Spleen (tissue), 11 donors: ENCODE data around the gene ETNK1. TPM values are rescaled to one million over a fixed set of nuclear protein-coding genes. Genes with fewer than 3 reads are reported as not detected.

Experiments
- DNase-seq: peaks from one replicate; pipeline ENCODE4 v3.0.0-alpha.2; 2020
- H3K27ac ChIP-seq, 8 donors: fragments of 200-600 bp; sonication (generic) in 7 of 8; 1 replicate in 4 of 8; 2 replicates in 4 of 8; pipeline versions ENCODE4 v1.5.0 to v1.8.0; 2016 to 2021; ENCODE audit warnings: inconsistent platforms in 4 of 8, mild to moderate bottlenecking in 4 of 8, moderate library complexity in 1 of 8
- H3K27me3 ChIP-seq, 7 donors: fragments of 200-600 bp; sonication (generic) in 6 of 7; replicated peaks in 1 of 7; 1 replicate in 4 of 7; 2 replicates in 3 of 7; pipeline versions ENCODE4 v1.5.0 to v1.8.0; 2016 to 2021; ENCODE audit warnings: inconsistent platforms in 3 of 7, mild to moderate bottlenecking in 1 of 7
- H3K36me3 ChIP-seq, 6 donors: fragments of 200-600 bp; sonication (generic) in 5 of 6; 1 replicate in 4 of 6; 2 replicates in 2 of 6; pipeline versions ENCODE4 v1.5.0 to v1.8.0; 2016 to 2021; ENCODE audit warnings: inconsistent platforms in 2 of 6
- H3K4me1 ChIP-seq, 6 donors: fragments of 200-600 bp; sonication (generic) in 5 of 6; 1 replicate in 3 of 6; 2 replicates in 3 of 6; pipeline versions ENCODE4 v1.5.0 to v1.8.0; 2016 to 2021; ENCODE audit warnings: inconsistent platforms in 3 of 6
- H3K4me3 ChIP-seq, 8 donors: fragments of 200-600 bp; sonication (generic) in 7 of 8; 1 replicate in 4 of 8; 2 replicates in 4 of 8; pipeline versions ENCODE4 v1.5.0 to v1.8.0; 2016 to 2021; ENCODE audit warnings: inconsistent platforms in 4 of 8, mild to moderate bottlenecking in 4 of 8, moderate library complexity in 2 of 8
- H3K9me3 ChIP-seq, 8 donors: fragments of 200-600 bp; sonication (generic) in 7 of 8; 1 replicate in 4 of 8; 2 replicates in 4 of 8; pipeline versions ENCODE4 v1.5.0 to v1.8.0; 2016 to 2021; ENCODE audit warnings: inconsistent platforms in 4 of 8
- CTCF ChIP-seq, 11 experiments: fragments of 200-600 bp in 7 of 11; fragments of 450-650 bp in 4 of 11; sonication (generic) in 4 of 11; IDR thresholded peaks in 8 of 11; conservative IDR thresholded peaks in 3 of 11; 1 replicate in 7 of 11; 2 replicates in 4 of 11; pipeline versions ENCODE4 v1.4.0 to v1.8.0; 2016 to 2021; ENCODE audit warnings: antibody characterized with exemption in 11 of 11, inconsistent platforms in 4 of 11, mild to moderate bottlenecking in 1 of 11
- POLR2A ChIP-seq, 3 donors: fragments of 450-650 bp; IDR thresholded peaks; one replicate each; pipeline ENCODE4 v1.5.1; 2017; ENCODE audit warnings: antibody characterized with exemption in 3 of 3, mild to moderate bottlenecking in 1 of 3
- POLR2AphosphoS5 ChIP-seq, 3 donors: sonication (generic); formaldehyde crosslinking; IDR thresholded peaks; one replicate each; pipeline ENCODE4 v1.5.1; 2017; ENCODE audit warnings: antibody characterized with exemption in 3 of 3
- WGBS, 5 donors: extraction: QIAGEN DNeasy Blood & Tissue Kit in 3 of 5; methylation state at CpG; one replicate each; pipeline versions ENCODE4 v1.1.5 to v1.1.7; 2013 to 2018; 5-methylcytosine and 5-hydroxymethylcytosine counted together
- intact Hi-C: fragments of 100-400 bp; cut with DNase I; formaldehyde crosslinking; loops from one replicate; pipeline ENCODE4 v1.15.0; 2023; ENCODE audit warnings: low total_unique reads
- polyA plus RNA-seq, 3 donors: library from polyadenylated mRNA; stranded (reverse); fragments of 200-250 nt; gene quantifications; one replicate each; pipeline ENCODE4 v1.2.1, GENCODE V29; 2013
- total RNA-seq, 7 donors: library from RNA; depleted of rRNA in 3 of 7; stranded (reverse); fragments of >200 nt in 3 of 7; fragmentation: NEBNext Ultra II Directional in 4 of 7; extraction: Animal tissue kit (Norgen Biotek cat#: 25700) in 4 of 7; gene quantifications; one replicate each; pipeline versions ENCODE4 v1.1.0 to v1.2.1, GENCODE V29; 2016 to 2021
- donor health status: healthy with polysubstance abuse.
- donor health status: DM: no; HTN: no; CAD: no; lungs with moderate emphysema.
- donor health status: DM: no; HTN: no; CAD: no.
- donor health status: Bipolar disorder and iron deficiency.
- donor health status: healthy.
- donor health status: DM: no; HTN: no; CAD: no.
- donor health status: DM: yes; HTN: yes; CAD: no.

Gene ETNK1
- total and polyA plus RNA-seq, 10 donors: 23.4 to 96.7 (median 66.8) TPM

DNA sequence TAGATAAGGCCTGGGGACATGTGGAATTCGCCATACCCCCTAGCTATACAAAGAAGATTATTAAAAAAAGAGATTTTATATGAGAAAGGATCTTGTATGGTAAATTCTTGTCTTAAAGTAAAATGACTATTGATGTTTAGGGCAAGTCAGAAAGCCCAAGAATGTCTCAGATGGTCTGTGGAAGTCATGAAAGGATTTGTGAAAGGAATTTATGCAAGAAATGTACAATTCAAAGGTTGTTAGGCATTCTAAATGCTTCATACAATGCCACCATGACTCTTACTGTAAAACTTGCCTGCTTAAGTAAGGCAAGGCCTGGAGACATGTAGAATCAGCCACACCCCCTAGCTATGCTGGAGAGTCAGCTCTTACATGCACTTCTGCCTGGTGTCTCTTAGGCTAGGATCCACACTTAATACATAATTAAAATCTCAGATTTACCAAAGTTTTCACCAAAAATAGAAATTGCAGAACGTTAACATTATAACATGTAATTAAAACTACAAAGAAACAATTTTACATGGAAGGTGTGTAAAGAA is 8.9 kb upstream of the ETNK1 start:
- Histone ChIP-seq H3K4me1 (no peaks in the 10 kb centered on the region), H3K36me3 (no peaks in the 10 kb centered on the region), H3K9me3 (peaks cover 0 to 58% (median 42%) of the 10 kb centered on the region in 8 donors), H3K27me3 (no peaks in the 10 kb centered on the region), H3K27ac (no peak overlapping the region), H3K4me3 (no peak overlapping the region)
- WGBS, 5 donors: 78 to 87% (median 81%) methylated on average over 2 of the region's 2 CpGs
- TF ChIP-seq POLR2AphosphoS5 (IDR thresholded peaks at IDR 0.05) (no peak), CTCF (IDR thresholded peaks at IDR 0.05 in 8 of 11, conservative IDR thresholded peaks at IDR 0.05 in 3 of 11) (no peak), POLR2A (IDR thresholded peaks at IDR 0.05) (no peak)
- no peak for DNase-seq
- intact Hi-C loops: no loop called here

DNA sequence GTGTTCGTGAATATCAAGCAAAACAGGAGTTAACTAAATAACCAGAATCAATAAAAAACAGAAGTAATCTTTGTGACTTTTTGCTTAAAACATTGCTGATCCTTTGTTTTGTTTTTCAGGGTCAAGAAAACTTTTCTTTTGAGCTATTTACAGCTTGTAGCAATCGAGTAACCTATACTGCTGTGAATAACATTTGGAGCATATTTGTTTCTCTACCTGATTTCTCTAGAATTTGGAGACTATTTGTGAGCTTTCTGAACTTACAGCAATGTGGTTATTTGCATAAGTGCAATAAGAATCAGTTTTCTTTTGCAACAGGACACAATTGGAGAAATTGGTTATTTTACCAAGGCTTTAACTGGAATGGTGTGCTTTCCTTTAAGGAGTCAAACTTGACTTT is 7.3 kb upstream of the ETNK1 start:
- WGBS, 5 donors: 83 to 95% (median 86%) methylated on average over 2 of the region's 2 CpGs
- no peak overlapping the region for H3K27ac ChIP-seq
- intact Hi-C loops: no loop called here
- H3K4me1 ChIP-seq: no peaks in the 10 kb centered on the region
- TF ChIP-seq POLR2A (IDR thresholded peaks at IDR 0.05) (no peak), POLR2AphosphoS5 (IDR thresholded peaks at IDR 0.05) (no peak), CTCF (IDR thresholded peaks at IDR 0.05 in 8 of 11, conservative IDR thresholded peaks at IDR 0.05 in 3 of 11) (no peak)
- H3K4me3 ChIP-seq: no peak overlapping the region
- peaks cover 0 to 49% (median 34%) of the 10 kb centered on the region in 8 donors for H3K9me3 ChIP-seq
- no peak for DNase-seq
- H3K36me3 ChIP-seq: no peaks in the 10 kb centered on the region
- peaks cover 0 to 4% (median 0%) of the 10 kb centered on the region in 7 donors for H3K27me3 ChIP-seq

DNA sequence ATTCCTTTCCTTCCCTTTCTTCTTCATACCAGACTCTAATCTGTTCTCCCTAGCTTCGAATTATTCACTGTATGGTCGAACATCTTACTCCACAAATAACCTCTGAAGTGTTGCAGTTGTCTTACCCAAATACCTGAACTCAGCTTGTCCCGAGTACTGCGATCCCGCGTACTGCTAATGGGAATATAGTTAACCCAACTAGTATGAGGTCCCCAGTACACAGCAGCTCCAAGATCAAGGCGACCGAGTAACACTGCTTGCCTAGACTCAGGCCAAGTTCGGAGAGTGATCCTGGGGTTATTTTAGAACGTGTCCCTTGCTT is 462 bp upstream of the ETNK1 start:
- peak overlapping the region; percentile 91 to 99 (median 97) for H3K27ac ChIP-seq
- peaks cover 0 to 5% (median 0%) of the 10 kb centered on the region in 7 donors for H3K27me3 ChIP-seq
- no peak for DNase-seq
- H3K4me3 ChIP-seq: peak overlapping the region; percentile 48 to 84 (median 68)
- TF ChIP-seq POLR2AphosphoS5 (IDR thresholded peaks at IDR 0.05) (no peak), POLR2A (IDR thresholded peaks at IDR 0.05) (no peak), CTCF (IDR thresholded peaks at IDR 0.05 in 8 of 11, conservative IDR thresholded peaks at IDR 0.05 in 3 of 11) (no peak)
- H3K9me3 ChIP-seq: no peaks in the 10 kb centered on the region
- peaks cover 24 to 45% (median 37%) of the 10 kb centered on the region in 6 donors for H3K4me1 ChIP-seq
- intact Hi-C loops: no loop called here
- H3K36me3 ChIP-seq: no peaks in the 10 kb centered on the region
- WGBS, 5 donors: 32 to 64% (median 42%) methylated on average over 6 to 10 of the region's 10 CpGs

- 0 to 1% (median 0%) methylated on average over 18 of the region's 18 CpGs for WGBS, 5 donors
- no peaks in the 10 kb centered on the region for H3K9me3 ChIP-seq
- no peaks in the 10 kb centered on the region for H3K36me3 ChIP-seq
- H3K4me3 ChIP-seq: peak overlapping the region; percentile 48 to 84 (median 68)
- H3K27me3 ChIP-seq: peaks cover 0 to 5% (median 0%) of the 10 kb centered on the region in 7 donors
- intact Hi-C loops: loop anchor here (5.0 kb wide), 1 partner anchor 84 kb away; the partner anchor contains the start of gene C2CD5
- H3K27ac ChIP-seq: peak overlapping the region; percentile 91 to 99 (median 97)
- no peak for DNase-seq
- TF ChIP-seq POLR2AphosphoS5 (IDR thresholded peaks at IDR 0.05) (no peak), CTCF (IDR thresholded peaks at IDR 0.05 in 8 of 11, conservative IDR thresholded peaks at IDR 0.05 in 3 of 11) (no peak), POLR2A (IDR thresholded peaks at IDR 0.05) (no peak)
- H3K4me1 ChIP-seq: peaks cover 24 to 58% (median 43%) of the 10 kb centered on the region in 6 donors
Observed at GRCh38 chr12:22625762-22626294, 857 bp downstream of the ETNK1 start.
